Activated effector memory CD4-positive, alpha-beta T cell treated with anti-CD3 and anti-CD28 coated beads, Interleukin-2, amount 50 U/mL, for 16 hours (primary cell): Measurements from ENCODE around the gene SYT12.

Source experiments
- DNase-seq: peaks from one replicate; pipeline ENCODE4 v3.0.0-alpha.2; 2020

Gene SYT12

GRCh38 chr11:67058506-67058905 is 35.6 kb downstream of the SYT12 start:
- DNase-seq: no peak

- DNase-seq: no peak
These were observed 36.7 kb downstream of the SYT12 start for GRCh38 chr11:67059671-67060070.

DNA sequence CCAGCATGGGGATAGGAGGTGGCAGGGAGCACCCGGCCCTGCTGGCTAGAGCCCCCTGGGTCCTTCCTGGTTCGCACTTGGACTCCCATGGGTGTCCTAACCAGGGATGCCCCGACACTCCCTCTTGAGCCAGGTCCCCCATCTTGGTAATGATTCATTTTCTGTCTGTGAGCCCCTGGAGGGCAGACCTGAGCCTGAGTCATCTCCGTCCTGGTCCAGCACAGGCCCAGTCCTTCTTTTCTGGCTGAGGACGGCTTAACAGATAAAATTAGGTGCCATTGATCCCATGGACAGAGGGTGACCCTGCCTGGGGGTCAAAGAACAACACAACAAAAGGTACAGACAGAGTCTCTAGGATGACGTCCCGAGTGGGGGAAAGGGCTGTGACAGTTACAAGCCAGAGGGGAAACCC is 37.2 kb downstream of the SYT12 start:
- DNase-seq: no peak

- no peak for DNase-seq
These were observed 39.8 kb downstream of the SYT12 start for GRCh38 chr11:67062526-67063373.

- DNase-seq: no peak
These were observed 43.4 kb downstream of the SYT12 start for GRCh38 chr11:67066333-67066709.

DNA sequence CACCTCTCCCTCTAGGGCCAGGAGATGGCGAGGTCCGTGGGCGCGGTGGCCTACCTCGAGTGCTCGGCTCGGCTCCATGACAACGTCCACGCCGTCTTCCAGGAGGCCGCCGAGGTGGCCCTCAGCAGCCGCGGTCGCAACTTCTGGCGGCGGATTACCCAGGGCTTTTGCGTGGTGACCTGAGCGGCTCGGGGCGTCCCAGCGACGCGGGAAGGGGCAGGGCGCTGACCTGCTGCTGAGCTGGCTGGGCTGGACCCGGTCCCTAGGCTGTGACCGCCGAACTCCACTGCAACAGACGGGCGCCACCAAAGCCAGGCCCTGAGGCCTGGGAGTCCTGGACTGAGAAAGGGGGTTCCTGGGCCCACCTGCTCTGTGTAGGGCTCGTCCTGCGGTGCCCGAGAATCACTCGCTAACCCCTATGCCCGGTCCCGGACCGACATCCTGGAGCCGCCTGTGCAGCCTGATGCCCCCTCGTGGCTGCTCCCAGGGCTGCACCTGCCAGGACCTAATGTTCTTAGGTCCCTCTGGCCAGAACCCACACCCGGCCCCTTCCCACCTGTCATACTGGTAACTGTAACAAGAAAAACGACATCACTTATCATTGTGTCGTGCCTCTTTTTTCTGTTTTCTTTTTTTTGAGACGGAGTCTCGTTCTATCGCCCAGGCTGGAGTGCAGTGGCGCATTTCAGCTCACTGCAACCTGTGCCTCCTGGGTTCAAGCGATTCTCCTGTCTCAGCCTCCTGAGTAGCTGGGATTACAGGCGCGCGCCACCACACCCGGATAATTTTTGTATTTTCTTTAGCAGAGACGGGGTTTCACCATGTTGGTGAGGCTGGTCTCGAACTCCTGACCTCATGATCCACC is 48.7 kb downstream of the SYT12 start:
- DNase-seq: peak; percentile 90

DNA sequence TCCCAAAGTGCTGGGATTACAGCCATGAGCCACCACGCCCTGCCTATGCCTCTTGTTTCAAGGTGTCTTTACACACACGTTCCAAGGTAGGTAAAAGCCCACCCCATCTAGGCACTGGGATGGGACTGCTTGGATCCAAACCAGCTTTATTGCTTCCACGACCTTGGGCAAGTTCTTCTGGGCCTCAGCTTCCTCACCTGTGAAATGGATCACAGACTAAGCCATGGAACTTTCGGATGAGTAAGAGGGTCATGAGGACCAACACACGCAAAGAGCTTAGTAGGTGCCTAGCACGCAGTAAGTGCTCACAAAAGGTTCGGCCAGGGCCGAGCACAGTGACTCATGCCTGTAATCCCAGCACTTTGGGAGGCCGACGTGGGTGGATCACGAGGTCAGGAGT is 49.4 kb downstream of the SYT12 start:
- DNase-seq: no peak

DNA sequence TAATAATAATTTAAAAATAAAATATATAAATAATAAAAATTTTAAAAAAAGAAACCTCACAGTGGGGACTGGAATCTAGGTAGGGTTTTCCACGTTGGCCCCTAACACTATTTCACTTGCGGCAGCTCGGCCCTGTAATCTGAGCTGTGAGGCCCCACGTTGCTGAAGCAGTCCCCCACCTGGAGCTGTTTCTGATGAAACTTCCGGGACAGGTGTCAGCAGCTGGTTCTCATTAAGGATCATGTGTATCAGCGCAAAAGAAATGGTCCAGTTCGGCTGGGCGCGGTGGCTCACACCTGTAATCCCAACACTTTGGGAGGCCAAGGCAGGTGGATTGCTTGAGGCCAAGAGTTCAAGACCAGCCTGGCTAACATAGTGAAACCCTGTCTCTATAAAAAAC is 51.0 kb downstream of the SYT12 start:
- no peak for DNase-seq

DNA sequence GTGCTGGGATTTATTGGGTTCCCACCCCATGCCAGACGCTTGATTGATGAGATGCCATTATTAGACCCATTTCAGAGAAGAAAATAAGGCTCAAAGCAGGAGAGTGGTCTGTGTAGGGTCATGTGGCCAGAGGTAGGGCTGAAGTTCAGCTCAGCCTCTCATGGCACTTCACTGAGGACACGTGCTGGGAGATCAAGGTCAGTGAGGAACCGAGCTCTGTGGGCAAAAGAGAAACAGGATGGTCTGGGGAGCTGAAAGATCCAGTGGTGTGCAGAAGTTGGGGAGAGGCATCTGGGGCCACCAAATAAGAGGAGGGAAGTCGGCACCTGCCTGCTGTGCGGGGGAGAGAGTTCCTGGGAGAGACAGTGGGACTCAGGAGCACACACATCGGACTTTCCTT is 53.3 kb downstream of the SYT12 start:
- no peak for DNase-seq

DNA sequence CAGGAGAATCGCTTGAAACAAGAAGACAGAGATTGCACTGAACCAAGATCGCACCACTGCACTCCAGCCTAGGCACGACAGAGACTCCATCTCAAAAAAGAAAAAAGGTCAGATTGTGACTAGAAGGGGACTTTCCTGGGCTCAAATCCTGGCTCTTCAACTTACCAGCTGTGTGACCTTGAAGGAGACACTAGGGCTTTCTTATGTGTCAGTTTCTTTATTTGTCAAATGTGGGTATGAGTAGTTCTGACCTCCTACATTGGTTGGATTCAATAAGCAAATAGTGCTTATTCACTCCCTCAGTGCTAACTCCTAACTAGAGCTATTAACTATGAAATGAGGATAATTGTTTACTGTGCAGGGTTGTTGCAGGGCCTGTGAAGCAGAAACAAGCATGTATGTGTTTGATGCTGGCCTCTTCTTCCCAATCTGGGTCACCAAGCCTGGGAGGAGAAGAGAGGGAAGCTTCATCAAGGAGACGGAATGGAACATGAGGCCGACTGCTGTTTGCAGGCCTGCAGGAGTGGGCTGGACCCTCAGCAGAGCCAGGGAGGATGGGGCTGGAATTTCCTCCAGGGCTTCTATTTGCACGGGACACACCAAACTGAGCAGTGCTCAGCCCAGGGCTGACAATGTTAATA is 56.3 kb downstream of the SYT12 start:
- DNase-seq: no peak

DNA sequence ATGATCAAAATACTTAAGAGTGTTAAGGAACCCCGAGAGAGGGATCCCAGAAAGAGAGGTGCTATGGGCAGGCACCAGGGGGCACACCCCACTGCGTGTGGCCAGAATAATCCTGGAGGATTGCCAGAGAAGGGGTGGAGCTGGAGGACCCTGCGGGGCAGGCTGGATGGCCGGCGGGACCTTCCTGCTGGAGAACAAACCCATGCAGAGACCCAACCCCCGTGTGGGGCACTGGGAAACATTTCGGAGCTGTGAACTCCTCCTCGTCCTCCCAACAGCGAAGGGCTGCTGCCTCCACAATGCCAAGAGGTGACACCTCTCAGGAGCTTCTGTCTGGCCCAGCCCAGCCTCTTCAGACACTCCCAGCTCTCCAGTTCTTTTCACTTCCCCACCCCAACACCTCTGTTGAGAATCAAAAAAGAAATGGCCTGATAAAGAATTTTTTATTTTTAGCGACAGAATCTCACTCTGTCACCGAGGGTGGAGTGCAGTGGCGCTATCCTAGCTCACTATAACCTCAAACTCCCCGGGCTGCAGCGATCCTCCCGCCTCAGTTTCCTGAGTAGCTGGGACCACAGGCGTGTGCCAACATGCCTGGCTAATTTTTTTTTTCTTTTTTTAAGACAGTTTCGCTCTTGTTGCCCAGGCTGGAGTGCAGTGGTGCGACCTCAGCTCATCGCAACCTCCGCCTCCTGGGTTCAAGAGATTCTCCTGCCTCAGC is 59.3 kb downstream of the SYT12 start:
- DNase-seq: no peak

- no peak for DNase-seq
These were observed 60.9 kb downstream of the SYT12 start for GRCh38 chr11:67083786-67084366.

DNA sequence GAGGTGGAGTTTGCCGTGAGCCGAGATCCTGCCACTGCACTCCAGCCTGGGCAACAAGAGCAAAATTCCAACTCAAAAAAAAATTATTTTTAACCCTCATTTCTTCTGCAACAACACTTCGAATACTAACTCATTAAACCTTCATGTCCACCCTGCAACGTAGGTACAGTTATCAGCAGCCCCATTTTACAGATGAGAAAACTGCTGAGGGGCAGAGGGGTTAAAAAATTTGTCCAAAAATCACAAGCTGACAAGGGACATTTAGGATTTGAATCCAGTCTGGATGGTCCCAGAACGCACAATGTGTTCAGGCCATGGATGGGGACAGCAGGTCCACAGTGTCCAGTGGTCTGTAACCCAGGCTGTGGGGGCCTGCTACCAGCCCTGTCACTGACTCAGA is 62.7 kb downstream of the SYT12 start:
- no peak for DNase-seq

GRCh38 chr11:67090717-67091116 is 67.8 kb downstream of the SYT12 start:
- DNase-seq: no peak

- DNase-seq: no peak
These were observed 72.2 kb downstream of the SYT12 start for GRCh38 chr11:67095214-67095507.

DNA sequence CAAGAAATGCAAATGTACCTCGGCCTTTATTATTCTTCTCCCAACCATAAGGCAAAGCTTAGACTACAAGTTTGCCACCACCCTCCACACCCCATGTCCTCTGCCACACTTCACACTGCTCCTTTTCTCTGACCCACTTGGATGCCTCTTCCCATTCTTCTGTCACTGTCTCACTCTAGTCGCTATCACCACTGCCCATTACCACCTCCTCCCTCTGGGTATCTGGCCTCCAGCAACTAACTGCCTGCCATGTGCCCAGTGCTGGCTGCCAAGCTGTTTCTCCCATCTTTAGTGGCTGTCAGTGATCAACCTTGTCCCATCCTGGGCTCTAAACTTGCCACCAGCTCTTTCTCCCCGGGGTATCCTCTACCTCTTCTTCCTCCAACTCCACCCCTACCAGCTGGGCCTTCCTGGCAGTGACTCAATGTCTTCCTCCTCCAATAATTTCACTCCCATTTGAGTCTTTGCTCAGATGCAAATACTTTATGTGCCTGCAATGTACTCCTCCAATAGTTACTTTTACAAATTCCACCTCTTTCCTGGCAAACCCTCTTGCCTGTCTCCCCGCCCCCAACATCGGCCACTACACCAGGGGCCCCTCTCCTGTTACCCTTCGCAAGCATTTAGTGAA is 76.0 kb downstream of the SYT12 start:
- DNase-seq: no peak

- no peak for DNase-seq
These were observed 76.9 kb downstream of the SYT12 start for GRCh38 chr11:67099831-67100324.
